Daoy (cell line): ENCODE data around the gene SNRPA1. TPM values are rescaled to one million over a fixed set of nuclear protein-coding genes. Genes with fewer than 3 reads are reported as not detected.
"Not testable (repeated sequence)": the region's sequence is repeated elsewhere in the genome, so short reads cannot be mapped to it uniquely, and the experiment has no call there.

Source experiments
- DNase-seq: peaks from one replicate; pipeline ENCODE4 v3.0.0-alpha.2; 2015; ENCODE audit warnings: low read depth
- total RNA-seq: library from RNA; depleted of rRNA; stranded (reverse); fragments of >200 nt; shearing (Covaris generic); gene quantifications from 2 replicates; pipeline ENCODE4 v1.2.3, GENCODE V29; 2014

The SNRPA1 gene
- total RNA-seq, 1 experiment from 2014 or later = 78.1 TPM

DNA sequence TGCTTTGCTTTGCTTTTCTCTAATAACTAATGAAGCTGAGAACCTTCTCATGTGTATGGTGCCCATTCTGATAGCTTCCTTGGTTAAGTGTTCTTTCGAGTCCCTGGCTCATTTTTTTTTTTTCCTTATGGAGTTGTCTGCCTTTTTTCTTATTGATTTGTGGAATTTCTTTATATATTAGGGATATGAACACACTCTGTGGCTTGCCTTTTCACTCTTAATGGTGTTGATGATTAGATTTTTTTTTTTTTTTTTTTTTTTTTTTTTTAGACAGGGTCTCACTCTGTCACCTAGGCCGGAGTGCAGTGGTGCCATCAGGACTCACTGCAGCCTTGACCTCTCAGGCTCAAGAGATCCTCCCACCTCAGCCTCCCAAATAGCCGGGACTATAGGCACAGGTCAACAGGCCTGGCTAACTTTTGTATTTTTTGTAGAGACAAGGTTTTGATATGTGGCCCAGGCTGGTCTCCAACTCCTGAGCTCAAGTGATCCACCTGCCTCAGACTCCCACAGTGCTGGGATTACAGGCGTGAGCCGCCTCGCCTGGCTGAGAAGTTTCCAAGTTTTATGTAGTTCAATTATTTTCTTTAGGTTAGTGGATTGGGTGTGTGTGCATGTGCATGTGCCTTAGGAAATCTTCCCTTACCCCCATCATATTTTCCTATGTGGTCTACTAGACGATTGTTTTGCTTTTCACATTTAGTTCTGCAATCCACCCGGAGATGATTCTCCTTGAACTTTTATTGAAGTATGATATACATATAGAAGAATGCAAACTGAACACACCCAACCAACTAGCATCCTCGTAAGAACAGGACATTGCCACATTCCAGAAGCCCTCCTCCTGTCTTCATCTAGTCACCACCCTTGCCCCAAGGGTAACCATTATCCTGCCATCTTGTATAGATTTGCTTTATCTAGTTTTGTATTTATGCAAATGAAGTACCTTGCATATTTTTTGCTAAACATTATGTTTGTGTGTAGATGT, 1.7 kb upstream of the SNRPA1 start:
- no peak for DNase-seq

DNA sequence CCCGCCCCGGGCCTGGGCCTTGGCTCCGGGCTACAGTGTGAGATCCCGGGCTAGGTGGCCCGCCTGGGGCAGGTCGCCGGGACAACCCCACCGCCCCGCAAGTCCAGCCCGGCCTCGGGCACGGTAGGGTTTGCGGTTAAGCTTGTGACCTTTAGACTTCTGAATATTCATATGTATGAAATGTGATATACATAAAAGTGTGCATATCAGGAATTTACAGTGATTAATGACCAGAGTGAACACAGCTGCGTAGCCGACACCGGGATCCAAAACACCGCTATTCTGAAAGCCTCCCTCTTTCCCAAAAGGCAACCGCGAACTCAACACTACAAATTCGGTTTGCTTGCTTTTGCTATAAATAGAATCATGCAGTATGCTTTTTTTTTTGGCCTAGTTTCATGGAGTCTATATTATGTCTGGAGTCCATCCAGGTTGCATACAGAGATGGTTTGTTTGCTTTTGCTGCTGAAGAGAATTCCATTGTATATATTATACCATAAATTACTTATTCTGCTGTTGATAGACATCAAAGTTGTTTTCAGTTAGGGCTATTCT, 636 bp upstream of the SNRPA1 start:
- DNase-seq = no peak

GRCh38 chr15:101293122-101293521, 1.9 kb downstream of the SNRPA1 start:
- no peak for DNase-seq

GRCh38 chr15:101288905-101289513, 6.0 kb downstream of the SNRPA1 start:
- DNase-seq = no peak

DNA sequence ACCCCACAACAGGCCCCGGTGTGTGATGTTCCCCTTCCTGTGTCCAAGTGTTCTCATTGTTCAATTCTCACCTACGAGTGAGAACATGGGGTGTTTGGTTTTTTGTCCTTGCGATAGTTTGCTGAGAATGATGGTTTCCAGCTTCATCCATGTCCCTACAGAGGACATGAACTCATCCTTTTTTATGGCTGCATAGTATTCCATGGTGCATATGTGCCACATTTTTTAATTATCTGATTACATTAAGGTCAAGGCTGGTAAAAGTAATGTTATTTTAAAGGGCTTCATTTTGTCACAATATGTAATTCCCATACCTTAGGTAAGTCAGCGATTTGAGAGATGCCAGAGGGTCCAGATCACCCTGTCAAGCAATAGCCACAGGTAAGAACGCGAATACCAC, 7.7 kb downstream of the SNRPA1 start:
- DNase-seq = not testable (repeated sequence)

DNA sequence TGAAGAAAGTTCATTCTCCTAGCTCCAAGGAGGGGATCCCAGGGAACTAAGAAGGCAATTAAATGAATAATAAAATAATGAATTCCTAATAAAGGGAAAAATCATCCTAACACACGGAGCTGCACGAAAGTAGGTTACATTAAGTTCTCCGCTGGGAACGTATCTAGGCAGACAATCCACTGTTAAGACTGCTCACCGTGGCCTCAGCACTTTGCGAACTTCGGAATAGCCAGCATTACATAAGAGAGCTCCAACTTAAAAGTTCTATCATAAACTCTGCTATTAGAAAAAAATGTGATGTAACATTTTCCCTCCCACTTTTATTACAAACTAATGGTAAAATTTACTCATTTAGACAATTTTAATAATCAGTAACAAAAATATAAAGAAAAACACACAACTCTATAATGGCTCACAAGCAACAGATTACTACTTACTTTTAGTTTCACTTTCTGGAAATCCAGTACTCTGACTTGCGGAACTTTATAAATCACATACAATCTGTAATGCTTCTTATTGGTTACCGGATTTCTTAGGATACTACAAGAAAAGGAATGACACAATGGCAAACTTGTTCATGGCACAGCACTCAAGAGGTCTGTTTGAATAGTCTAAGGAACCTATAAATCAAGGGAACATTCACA, 8.5 kb downstream of the SNRPA1 start:
- DNase-seq = no peak

DNA sequence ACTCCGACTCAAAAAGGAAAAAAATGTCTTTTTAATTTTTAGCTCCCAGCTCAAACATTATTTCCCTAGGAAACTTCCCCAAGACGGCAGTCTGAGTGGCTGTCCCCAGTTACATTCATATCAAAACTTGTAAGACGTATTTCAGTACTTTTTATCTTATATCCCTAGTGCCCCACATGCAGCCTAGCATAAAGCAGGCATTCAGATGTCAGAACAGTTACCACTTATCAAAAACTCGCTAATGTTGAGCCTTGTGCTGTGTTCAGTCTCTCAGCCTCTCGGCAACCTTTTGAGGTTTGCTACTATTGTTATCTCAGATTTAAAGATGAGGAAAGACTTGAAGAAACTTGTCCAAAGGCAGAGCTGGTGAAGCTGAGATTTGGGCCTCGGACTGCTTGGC, 11.1 kb downstream of the SNRPA1 start:
- DNase-seq = no peak

DNA sequence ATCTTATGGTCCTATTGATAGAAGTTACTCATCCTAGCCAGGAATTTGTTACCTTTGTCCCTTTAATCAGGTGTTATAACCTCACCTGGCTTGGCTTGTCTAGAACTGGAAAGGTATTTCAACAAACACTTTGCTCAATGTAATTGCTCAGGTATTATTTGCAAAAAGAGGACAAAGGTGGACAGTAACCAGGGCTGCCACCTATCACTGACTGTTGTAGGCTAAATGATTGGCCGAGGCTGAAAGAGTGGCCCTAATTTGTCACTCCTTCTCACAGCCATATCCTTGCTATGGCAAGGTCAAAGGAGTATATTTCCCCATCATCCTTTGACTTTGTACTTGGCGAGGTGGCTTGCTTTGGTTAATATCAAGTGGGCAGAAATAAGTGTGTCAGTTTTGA, 15.0 kb downstream of the SNRPA1 start:
- no peak for DNase-seq

GRCh38 chr15:101277943-101278564, 17.0 kb downstream of the SNRPA1 start:
- no peak for DNase-seq

- peak; percentile 95 for DNase-seq
Observed at GRCh38 chr15:101277038-101277822, 17.8 kb downstream of the SNRPA1 start, which contains the start of gene SELENOS. Gene SELENOS (minus strand): TSS chr15:101277485. CDS start chr15:101277417, 68 bp downstream.

DNA sequence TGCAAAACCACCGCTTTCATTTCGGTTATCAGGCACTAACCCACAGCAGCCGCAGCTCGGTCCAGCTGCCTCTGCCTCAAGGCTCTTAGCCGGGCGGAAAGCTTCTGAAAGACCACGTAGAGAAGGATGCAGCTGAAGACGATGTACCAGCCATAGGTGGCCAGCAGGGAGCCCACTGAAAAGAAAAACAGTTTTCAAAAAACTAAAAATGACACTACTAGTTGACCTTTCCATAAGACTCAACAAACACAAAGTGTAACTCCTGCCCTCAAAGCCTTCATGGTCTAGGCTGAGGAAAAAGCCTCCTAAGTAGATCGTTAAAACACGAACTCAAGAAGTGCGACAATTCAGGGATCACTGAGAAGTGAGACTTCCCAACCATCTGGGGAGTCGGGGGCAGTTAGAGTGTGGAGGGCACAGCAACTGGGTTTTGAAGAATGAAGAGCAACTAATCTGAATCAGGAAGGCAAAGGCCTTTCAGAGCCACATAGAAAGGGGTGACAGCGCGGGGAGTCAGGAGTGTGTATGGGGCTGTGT, 18.5 kb downstream of the SNRPA1 start:
- DNase-seq = peak; percentile 29

- DNase-seq = no peak
Observed at GRCh38 chr15:101275018-101275417, 20.0 kb downstream of the SNRPA1 start.

- no peak for DNase-seq
Observed at GRCh38 chr15:101273534-101273933, 21.5 kb downstream of the SNRPA1 start.

- DNase-seq = no peak
Observed at GRCh38 chr15:101272584-101272983, 22.5 kb downstream of the SNRPA1 start.

DNA sequence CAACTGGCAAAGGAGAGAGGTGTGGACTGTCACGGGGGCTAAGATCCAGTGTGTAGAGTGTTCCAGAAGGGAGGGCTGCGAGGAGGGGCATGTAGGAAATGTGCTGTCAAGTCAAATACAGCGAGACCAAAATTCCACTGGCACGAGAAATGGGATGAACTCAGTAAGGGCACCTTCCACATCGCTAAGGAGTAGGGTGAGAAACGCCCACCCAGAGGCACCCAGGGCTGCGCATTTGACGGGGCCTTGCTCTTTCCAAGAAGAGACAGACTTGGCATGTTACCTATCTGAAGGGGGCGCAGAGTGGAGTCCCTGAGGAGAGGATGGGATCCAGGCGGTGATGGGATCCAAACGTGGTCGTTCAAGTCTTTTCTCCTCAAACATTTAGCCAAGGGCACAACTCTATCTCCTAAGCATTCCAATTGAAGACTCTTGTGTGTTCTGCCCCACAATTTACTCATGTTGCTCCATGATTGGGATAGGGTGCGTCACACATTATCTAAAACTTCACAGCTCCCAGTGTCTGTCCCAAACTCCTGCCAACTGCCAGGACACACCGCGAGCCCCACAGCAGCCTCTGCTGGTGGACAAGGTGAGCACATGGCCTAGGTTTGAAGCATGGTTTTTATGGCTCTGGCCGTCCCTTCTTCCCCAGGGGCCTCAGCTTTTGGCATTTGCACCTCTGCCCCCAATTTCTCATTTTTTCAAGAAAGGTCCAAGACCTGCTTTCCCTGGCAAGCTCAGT, 25.4 kb downstream of the SNRPA1 start:
- no peak for DNase-seq

- DNase-seq = peak; percentile 59
Observed at GRCh38 chr15:101267320-101268104, 27.5 kb downstream of the SNRPA1 start.

DNA sequence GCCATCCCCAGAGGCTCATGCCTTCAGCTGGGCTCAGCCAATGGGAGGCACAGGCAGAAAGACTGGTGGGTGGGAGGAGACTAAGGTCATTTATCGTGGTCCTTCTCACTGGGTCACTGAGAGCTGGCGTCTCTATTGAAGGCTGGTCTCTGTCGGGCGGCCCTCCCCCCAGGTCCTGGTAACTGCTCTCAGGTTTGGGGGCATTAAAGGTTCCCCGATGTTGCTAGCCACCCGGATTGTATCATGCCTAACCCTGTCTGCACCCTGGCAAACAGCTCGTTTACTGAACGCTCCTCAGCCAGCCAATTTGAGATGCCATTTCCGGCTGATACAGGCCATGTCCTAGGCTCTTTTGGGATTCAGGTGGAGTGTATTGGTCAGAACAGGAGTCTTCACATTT, 28.3 kb downstream of the SNRPA1 start:
- DNase-seq = no peak

GRCh38 chr15:101266034-101266433, 29.0 kb downstream of the SNRPA1 start:
- no peak for DNase-seq
